Heart left ventricle (tissue), 13 donors: ENCODE data around the gene EML1.

Experiments
- CTCF ChIP-seq, 12 donors: fragments of 200-600 bp; sonication (generic) in 4 of 12; IDR thresholded peaks; one replicate each; pipeline versions ENCODE4 v1.5.0 to v1.8.0; 2018 to 2022; ENCODE audit warnings: antibody characterized with exemption in 12 of 12, mild to moderate bottlenecking in 5 of 12
- POLR2A ChIP-seq, 2 donors: fragments of 450-650 bp; IDR thresholded peaks; one replicate each; pipeline ENCODE4 v1.6.1; 2017; ENCODE audit warnings: antibody characterized with exemption in 2 of 2, mild to moderate bottlenecking in 2 of 2, moderate library complexity in 2 of 2
- donor health status: ischemic (EF 13 %, LVEDD 7.1; RV severe dilation, severe dysfunction).
- donor health status: DM: no; HTN: yes; CAD: no.
- donor health status: DM: no; HTN: no; CAD: no.
- donor health status: ischemic (EF 25% LVEDD 6.9; RV normal size, moderate dysfunction).
- donor health status: ischemic (EF 25% LVEDD 5.7; RV mildly dilated, moderate dysfunction).
- donor health status: ischemic (EF 35%, LVEDD 5.7; RV mildly dilated, moderate dysfunction).
- donor health status: nonischemic (EF 11% LVEDD 7.7; RV severe dilation, severe dysfunction).
- donor health status: DM: yes; HTN: yes; CAD: no.
- donor health status: PGD.
- donor health status: ischemic (EF 29% LVEDD 5.4; RV normal size, mild dysfunction).
- donor health status: nonischemic (EF 23%, LVEDD 6.1; RV moderate dilation, normal function).

GRCh38 chr14:99905121-99905520 lies 111.9 kb downstream of the EML1 start:
- TF ChIP-seq CTCF (IDR thresholded peaks at IDR 0.05) (no peak), POLR2A (IDR thresholded peaks at IDR 0.05) (no peak)
